IPS DF 6.9 (cell line): Measurements from ENCODE around the gene TRABD2B.

Source experiments
- DNase-seq: peaks from one replicate; pipeline ENCODE4 v3.0.0-alpha.2; 2013; ENCODE audit warnings: low read depth, low spot score
- H3K27ac ChIP-seq: one replicate; pipeline ENCODE4 v1.5.1; 2013; ENCODE audit warnings: low read length, control low read depth
- H3K27me3 ChIP-seq: 2 replicates; pipeline ENCODE4 v1.6.1; 2013; ENCODE audit warnings: mild to moderate bottlenecking, low read length; ENCODE audit not compliant: control insufficient read depth, insufficient read depth
- H3K36me3 ChIP-seq: 2 replicates; pipeline ENCODE4 v1.6.1; 2013; ENCODE audit warnings: low read length; ENCODE audit not compliant: control insufficient read depth, insufficient read depth
- H3K4me1 ChIP-seq: 2 replicates; pipeline ENCODE4 v1.6.1; 2013; ENCODE audit warnings: low read length; ENCODE audit not compliant: control insufficient read depth, insufficient read depth
- H3K4me3 ChIP-seq: 2 replicates; pipeline ENCODE4 v1.5.1; 2013; ENCODE audit warnings: mild to moderate bottlenecking, low read length
- H3K9me3 ChIP-seq: 2 replicates; pipeline ENCODE4 v1.6.1; 2013; ENCODE audit warnings: low read length, inconsistent platforms; ENCODE audit not compliant: control insufficient read depth, insufficient read depth
- WGBS: extraction: QIAGEN DNeasy Blood & Tissue Kit; methylation state at CpG from one replicate; pipeline ENCODE4 v1.1.7; 2013; ENCODE audit warnings: mixed read lengths, missing lambda C conversion rate; ENCODE audit not compliant: insufficient read length, insufficient coverage; 5-methylcytosine and 5-hydroxymethylcytosine counted together

Gene TRABD2B

GRCh38 chr1:47711848-47712492 lies 285.2 kb downstream of the TRABD2B start:
- peaks cover 53% of the 10 kb centered on the region for H3K27me3 ChIP-seq
- no CpG with 5 or more reads among the region's 6 CpGs for WGBS

GRCh38 chr1:47711184-47711847 lies 285.9 kb downstream of the TRABD2B start:
- Histone ChIP-seq H3K27ac (no peak overlapping the region), H3K36me3 (no peaks in the 10 kb centered on the region), H3K9me3 (no peaks in the 10 kb centered on the region), H3K4me1 (no peaks in the 10 kb centered on the region), H3K4me3 (no peak overlapping the region), H3K27me3 (peaks cover 55% of the 10 kb centered on the region)
- no peak for DNase-seq
- WGBS, result no CpG with 5 or more reads among the region's 15 CpGs

More at GRCh38 chr1:47711848-47712492, 285.2 kb downstream of the TRABD2B start:
- Histone ChIP-seq H3K4me1 (no peaks in the 10 kb centered on the region; the same call in 1 of the 2 replicates), H3K9me3 (no peaks in the 10 kb centered on the region), H3K36me3 (no peaks in the 10 kb centered on the region), H3K27ac (no peak overlapping the region), H3K4me3 (no peak overlapping the region)
- no peak for DNase-seq
